ENCODE measurements around the gene APOBEC3F. TPM values are rescaled to one million over a fixed set of nuclear protein-coding genes. Genes with fewer than 3 reads are reported as not detected.

The APOBEC3F gene
- total RNA-seq, 1 experiment from 2014 or later, result 8.9 TPM

DNA sequence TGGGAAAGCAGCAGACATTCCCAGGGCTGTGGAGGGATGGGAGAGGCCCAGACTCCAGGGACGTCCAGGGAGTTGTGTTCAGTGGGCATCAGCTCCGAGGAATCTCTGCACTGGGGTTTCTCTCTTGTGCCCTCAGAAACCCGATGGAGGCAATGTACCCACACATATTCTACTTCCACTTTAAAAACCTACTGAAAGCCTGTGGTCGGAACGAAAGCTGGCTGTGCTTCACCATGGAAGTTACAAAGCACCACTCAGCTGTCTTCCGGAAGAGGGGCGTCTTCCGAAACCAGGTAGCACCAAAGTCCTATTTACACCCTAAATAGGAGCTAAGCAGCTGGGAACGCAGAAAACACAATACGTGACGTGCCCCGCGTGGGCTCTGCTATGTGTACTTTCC is 11.4 kb upstream of the APOBEC3F start:
- no peak overlapping the region for H2AFZ ChIP-seq (ENCODE audit: low read length)
- no peak overlapping the region for H3K23ac ChIP-seq (ENCODE audit: insufficient read length, low read depth, low read length)
- H4K91ac ChIP-seq (ENCODE audit: insufficient read length, low read depth, low read length), result no peak overlapping the region
- DNase-seq, result peak; percentile 20
- no peaks in the 10 kb centered on the region for H3K9me3 ChIP-seq (ENCODE audit: control insufficient read depth, low read depth, low read length)
- Mint-ChIP-seq H3K27ac (peak overlapping the region in 1 of 3 experiments; percentile 74; a peak in 1 of 7 replicates), H3K9me3 (no peaks in the 10 kb centered on the region; a peak in 1 of 5 replicates), H3K4me1 (peaks cover 36 to 52% of the 10 kb centered on the region in 2 experiments), H3K36me3 (ENCODE audit: insufficient read depth in 1 of 3, low read depth in 3 of 3) (peaks cover 0 to 23% (median 17%) of the 10 kb centered on the region in 3 experiments), H3K4me3 (no peak overlapping the region), H3K27me3 (ENCODE audit: low read depth) (no peaks in the 10 kb centered on the region)
- H3K4me2 ChIP-seq (ENCODE audit: insufficient read depth, insufficient read length, low read length), result no peak overlapping the region
- H2BK15ac ChIP-seq (ENCODE audit: low read depth, low read length), result no peak overlapping the region
- no peaks in the 10 kb centered on the region for H3K79me1 ChIP-seq (ENCODE audit: insufficient read depth, low read depth, low read length, poor library complexity, severe bottlenecking)
- no peak overlapping the region for H3K18ac ChIP-seq (ENCODE audit: insufficient read length, low read depth, low read length)
- no peaks in the 10 kb centered on the region for H3K27me3 ChIP-seq (ENCODE audit: insufficient read depth, low read length)
- no peak overlapping the region; the same call in 1 of the 2 replicates for H3K14ac ChIP-seq (ENCODE audit: insufficient read depth, low read length)
- H3K27ac ChIP-seq (ENCODE audit: insufficient read length, low read depth, low read length), result no peak overlapping the region
- no peak overlapping the region for H4K8ac ChIP-seq (replicated peaks; ENCODE audit: insufficient read length, low read depth, low read length)
- no peaks in the 10 kb centered on the region; the same call in 1 of the 2 replicates for H3K4me1 ChIP-seq (ENCODE audit: insufficient read depth, low read length)
- no peaks in the 10 kb centered on the region for H3K79me2 ChIP-seq (ENCODE audit: insufficient read depth, low read length)
- no peak overlapping the region for H4K5ac ChIP-seq (ENCODE audit: insufficient read length, low read depth, low read length)
- no CpG with 5 or more reads among the region's 13 CpGs for WGBS (ENCODE audit: extremely low coverage, insufficient read length, low lambda C conversion rate)
- no peak overlapping the region for H2BK20ac ChIP-seq (ENCODE audit: low read depth, low read length, poor library complexity, severe bottlenecking)
- H3K23me2 ChIP-seq (ENCODE audit: insufficient read length, low read depth, low read length, poor library complexity, severe bottlenecking), result no peaks in the 10 kb centered on the region
- no peak overlapping the region for H3K56ac ChIP-seq (ENCODE audit: insufficient read length, low read depth, low read length)
- no peak overlapping the region for H2BK120ac ChIP-seq (ENCODE audit: low read depth, low read length, poor library complexity, severe bottlenecking)
- H4K20me1 ChIP-seq (ENCODE audit: control insufficient read depth, insufficient read depth, insufficient read length), result no peaks in the 10 kb centered on the region
- TF ChIP-seq, protein P1, sequence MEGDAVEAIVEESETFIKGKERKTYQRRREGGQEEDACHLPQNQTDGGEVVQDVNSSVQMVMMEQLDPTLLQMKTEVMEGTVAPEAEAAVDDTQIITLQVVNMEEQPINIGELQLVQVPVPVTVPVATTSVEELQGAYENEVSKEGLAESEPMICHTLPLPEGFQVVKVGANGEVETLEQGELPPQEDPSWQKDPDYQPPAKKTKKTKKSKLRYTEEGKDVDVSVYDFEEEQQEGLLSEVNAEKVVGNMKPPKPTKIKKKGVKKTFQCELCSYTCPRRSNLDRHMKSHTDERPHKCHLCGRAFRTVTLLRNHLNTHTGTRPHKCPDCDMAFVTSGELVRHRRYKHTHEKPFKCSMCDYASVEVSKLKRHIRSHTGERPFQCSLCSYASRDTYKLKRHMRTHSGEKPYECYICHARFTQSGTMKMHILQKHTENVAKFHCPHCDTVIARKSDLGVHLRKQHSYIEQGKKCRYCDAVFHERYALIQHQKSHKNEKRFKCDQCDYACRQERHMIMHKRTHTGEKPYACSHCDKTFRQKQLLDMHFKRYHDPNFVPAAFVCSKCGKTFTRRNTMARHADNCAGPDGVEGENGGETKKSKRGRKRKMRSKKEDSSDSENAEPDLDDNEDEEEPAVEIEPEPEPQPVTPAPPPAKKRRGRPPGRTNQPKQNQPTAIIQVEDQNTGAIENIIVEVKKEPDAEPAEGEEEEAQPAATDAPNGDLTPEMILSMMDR (conservative IDR thresholded peaks at IDR 0.05), result no peak
- no peak overlapping the region for H2BK12ac ChIP-seq (ENCODE audit: insufficient read length, low read depth, low read length)
- H2BK5ac ChIP-seq (ENCODE audit: insufficient read length, low read length), result no peak overlapping the region
- no peak overlapping the region for H3T11ph ChIP-seq (ENCODE audit: low read length)
- no peak overlapping the region for H2AK5ac ChIP-seq (ENCODE audit: insufficient read length, low read length)
- H3K4ac ChIP-seq (ENCODE audit: low read depth, low read length), result no peak overlapping the region
- no peak overlapping the region for H3K9ac ChIP-seq (ENCODE audit: extremely low read depth, insufficient read length, low read length)

Measured in H9 (cell line).